Measurements from ENCODE around the gene TKFC.
A peak's percentile ranks its signal among the peaks of the same experiment; 100 is the strongest.

TKFC gene

DNA sequence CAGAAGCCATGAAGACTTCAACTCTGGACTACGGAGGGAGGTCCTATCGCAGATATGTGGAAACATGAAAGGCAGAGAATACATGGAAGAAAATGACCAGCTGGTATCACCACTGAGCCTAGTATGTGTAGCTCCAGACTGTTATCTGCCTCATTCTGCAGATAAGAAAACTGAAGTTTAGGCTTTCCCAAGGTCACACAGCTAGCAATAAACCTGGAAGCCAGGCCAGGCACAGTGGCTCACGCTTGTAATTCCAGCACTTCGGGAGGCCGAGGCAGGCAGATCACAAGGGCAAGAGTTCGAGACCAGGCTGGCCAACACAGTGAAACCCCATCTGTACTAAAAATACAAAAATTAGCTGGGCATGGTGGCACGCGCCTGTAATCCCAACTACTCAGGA, 22.3 kb upstream of the TKFC start:
- no peak for DNase-seq
- Histone ChIP-seq H3K27ac (ENCODE audit: insufficient read depth, low read length, poor library complexity, severe bottlenecking) (no peak overlapping the region), H3K4me1 (ENCODE audit: control insufficient read depth, insufficient read depth, low read length, poor library complexity, severe bottlenecking) (no peaks in the 10 kb centered on the region), H3K9me3 (ENCODE audit: control insufficient read depth, low read length) (no peaks in the 10 kb centered on the region), H3K27me3 (replicated peaks; ENCODE audit: control insufficient read depth, insufficient read depth, low read length, poor library complexity, severe bottlenecking) (no peaks in the 10 kb centered on the region), H3K36me3 (ENCODE audit: control insufficient read depth, insufficient read depth, low read length) (peaks cover 95% of the 10 kb centered on the region), H3K4me3 (ENCODE audit: insufficient read depth, low read depth, low read length, poor library complexity, severe bottlenecking) (no peak overlapping the region)

DNA sequence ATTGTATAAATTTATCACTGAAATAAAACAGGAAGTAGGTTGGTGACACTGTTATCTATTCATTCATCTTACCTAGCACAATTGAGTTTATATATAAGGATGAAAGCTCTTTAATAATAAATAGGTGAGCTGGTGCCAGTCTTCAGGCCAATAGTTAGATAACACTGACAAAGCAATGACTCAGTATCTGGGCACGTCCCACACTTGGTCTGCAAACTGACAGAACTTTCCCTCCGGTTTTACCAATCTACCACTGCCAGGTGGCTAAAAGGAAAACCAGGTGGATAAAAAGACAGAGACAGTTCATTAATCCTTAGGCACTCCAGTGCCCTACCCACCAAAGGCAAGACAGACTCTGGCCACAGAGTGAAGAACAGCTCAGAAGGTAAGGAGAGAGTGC, 17.8 kb upstream of the TKFC start:
- H3K27me3 ChIP-seq (replicated peaks; ENCODE audit: control insufficient read depth, insufficient read depth, low read length, poor library complexity, severe bottlenecking): no peaks in the 10 kb centered on the region
- H3K9me3 ChIP-seq (ENCODE audit: control insufficient read depth, low read length): no peaks in the 10 kb centered on the region
- no peak for DNase-seq
- no peak overlapping the region for H3K4me3 ChIP-seq (ENCODE audit: insufficient read depth, low read depth, low read length, poor library complexity, severe bottlenecking)
- H3K36me3 ChIP-seq (ENCODE audit: control insufficient read depth, insufficient read depth, low read length): peaks cover 82% of the 10 kb centered on the region
- no peaks in the 10 kb centered on the region for H3K4me1 ChIP-seq (ENCODE audit: control insufficient read depth, insufficient read depth, low read length, poor library complexity, severe bottlenecking)
- no peak overlapping the region for H3K27ac ChIP-seq (ENCODE audit: insufficient read depth, low read length, poor library complexity, severe bottlenecking)

DNA sequence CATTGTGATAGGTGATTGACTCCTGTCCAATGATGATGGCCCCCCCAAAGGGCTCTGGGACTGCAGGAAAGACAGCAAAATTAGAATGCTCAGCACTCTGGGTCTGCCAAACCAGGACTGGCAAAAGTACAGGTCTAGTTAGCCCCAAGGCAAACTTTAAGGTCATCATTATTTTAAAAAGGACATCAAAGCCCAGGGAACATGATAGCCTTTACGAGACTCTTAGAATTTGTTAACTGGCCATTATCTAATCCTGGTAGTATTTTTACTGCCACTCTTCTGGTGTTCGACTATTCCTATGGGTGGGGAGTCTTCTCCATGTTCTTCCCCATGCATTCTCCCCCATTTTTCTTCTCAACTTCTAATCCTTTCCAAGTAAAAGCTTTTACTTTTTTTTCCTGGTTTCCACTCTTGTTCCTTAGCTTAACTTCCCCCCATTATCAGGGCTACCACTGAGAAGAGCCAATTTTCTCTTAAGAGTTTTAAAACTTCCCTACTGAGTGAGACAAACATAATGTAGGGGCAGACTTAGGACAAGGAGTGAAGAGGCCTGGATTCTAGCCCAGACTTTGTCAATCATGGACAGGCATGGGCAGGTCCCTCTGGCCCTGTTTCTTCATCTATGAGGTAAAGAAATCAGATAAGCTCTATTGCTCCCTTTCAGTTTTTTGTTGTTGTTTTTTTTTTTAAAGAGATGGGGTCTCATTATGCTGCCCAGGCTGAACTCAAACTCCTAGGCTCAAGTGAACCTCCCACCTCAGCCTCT, 7.2 kb upstream of the TKFC start:
- Histone ChIP-seq H3K4me1 (ENCODE audit: control insufficient read depth, insufficient read depth, low read length, poor library complexity, severe bottlenecking) (no peaks in the 10 kb centered on the region), H3K27me3 (replicated peaks; ENCODE audit: control insufficient read depth, insufficient read depth, low read length, poor library complexity, severe bottlenecking) (no peaks in the 10 kb centered on the region), H3K27ac (ENCODE audit: insufficient read depth, low read length, poor library complexity, severe bottlenecking) (no peak overlapping the region), H3K36me3 (ENCODE audit: control insufficient read depth, insufficient read depth, low read length) (peaks cover 80% of the 10 kb centered on the region), H3K9me3 (ENCODE audit: control insufficient read depth, low read length) (no peaks in the 10 kb centered on the region), H3K4me3 (ENCODE audit: insufficient read depth, low read depth, low read length, poor library complexity, severe bottlenecking) (no peak overlapping the region)
- DNase-seq: no peak

DNA sequence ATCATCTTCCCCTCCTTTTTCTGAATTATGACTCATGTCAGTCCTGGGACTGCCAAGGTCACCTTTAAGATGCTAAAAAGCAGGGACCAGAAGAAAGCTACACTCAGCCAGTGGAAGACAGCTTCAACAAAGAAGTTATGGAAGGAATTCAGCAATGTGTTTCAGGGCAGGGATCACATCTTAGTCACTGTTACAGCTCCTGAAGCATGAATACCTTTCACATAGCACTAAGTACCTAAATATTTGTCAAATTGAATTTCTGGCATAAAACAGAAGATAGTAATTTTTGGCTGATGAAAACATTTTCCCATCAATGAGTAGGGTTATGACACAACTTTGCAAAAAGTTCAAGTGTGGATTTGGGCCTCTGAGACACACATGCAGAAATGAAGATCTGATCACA, 5.4 kb upstream of the TKFC start:
- DNase-seq: no peak
- H3K36me3 ChIP-seq (ENCODE audit: control insufficient read depth, insufficient read depth, low read length): peaks cover 62% of the 10 kb centered on the region
- H3K4me3 ChIP-seq (ENCODE audit: insufficient read depth, low read depth, low read length, poor library complexity, severe bottlenecking): no peak overlapping the region
- H3K4me1 ChIP-seq (ENCODE audit: control insufficient read depth, insufficient read depth, low read length, poor library complexity, severe bottlenecking): peaks cover 17% of the 10 kb centered on the region
- H3K27ac ChIP-seq (ENCODE audit: insufficient read depth, low read length, poor library complexity, severe bottlenecking): no peak overlapping the region
- no peaks in the 10 kb centered on the region for H3K9me3 ChIP-seq (ENCODE audit: control insufficient read depth, low read length)
- H3K27me3 ChIP-seq (replicated peaks; ENCODE audit: control insufficient read depth, insufficient read depth, low read length, poor library complexity, severe bottlenecking): no peaks in the 10 kb centered on the region

DNA sequence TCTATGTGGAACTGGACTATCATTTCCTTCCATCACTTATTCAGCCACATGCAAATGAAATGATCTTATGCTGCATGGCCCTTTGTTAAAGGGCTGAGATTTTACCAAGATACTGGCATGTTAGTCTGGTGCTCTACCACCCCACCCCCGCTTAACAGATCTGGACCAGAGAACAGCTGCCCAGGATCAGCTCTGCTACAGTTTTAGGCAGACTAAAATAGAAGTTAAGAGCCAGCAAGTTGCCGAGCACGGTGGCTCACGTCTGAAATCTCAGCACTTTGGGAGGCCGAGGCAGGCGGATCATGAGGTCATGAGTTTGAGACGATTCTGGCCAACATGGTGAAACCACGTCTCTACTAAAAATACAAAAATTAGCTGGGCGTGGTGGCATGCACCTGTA, 4.7 kb upstream of the TKFC start:
- Histone ChIP-seq H3K4me3 (ENCODE audit: insufficient read depth, low read depth, low read length, poor library complexity, severe bottlenecking) (no peak overlapping the region), H3K27me3 (replicated peaks; ENCODE audit: control insufficient read depth, insufficient read depth, low read length, poor library complexity, severe bottlenecking) (no peaks in the 10 kb centered on the region), H3K4me1 (ENCODE audit: control insufficient read depth, insufficient read depth, low read length, poor library complexity, severe bottlenecking) (peaks cover 18% of the 10 kb centered on the region), H3K36me3 (ENCODE audit: control insufficient read depth, insufficient read depth, low read length) (peaks cover 55% of the 10 kb centered on the region), H3K9me3 (ENCODE audit: control insufficient read depth, low read length) (no peaks in the 10 kb centered on the region), H3K27ac (ENCODE audit: insufficient read depth, low read length, poor library complexity, severe bottlenecking) (no peak overlapping the region)
- DNase-seq: no peak

DNA sequence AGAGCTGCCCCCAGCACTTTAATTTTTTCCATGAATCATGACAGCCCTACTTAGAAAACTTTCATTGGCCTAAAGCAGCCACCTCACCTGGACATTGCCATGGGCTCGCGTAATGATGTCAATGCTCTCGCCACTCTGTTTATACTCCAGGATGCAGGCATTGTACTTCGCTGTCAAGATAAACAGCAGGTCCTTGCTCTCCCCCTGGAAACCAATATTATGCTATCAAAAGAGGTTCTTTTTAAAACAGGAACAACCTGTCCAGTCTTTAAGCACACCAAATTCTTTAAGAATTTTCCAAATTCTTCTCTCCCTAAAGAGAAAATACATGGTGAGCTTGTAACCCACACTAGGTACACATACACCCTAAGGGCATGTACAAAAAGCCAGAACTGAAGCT, 3.2 kb upstream of the TKFC start:
- Histone ChIP-seq H3K27ac (ENCODE audit: insufficient read depth, low read length, poor library complexity, severe bottlenecking) (no peak overlapping the region), H3K36me3 (ENCODE audit: control insufficient read depth, insufficient read depth, low read length) (peaks cover 43% of the 10 kb centered on the region), H3K9me3 (ENCODE audit: control insufficient read depth, low read length) (no peaks in the 10 kb centered on the region), H3K4me3 (ENCODE audit: insufficient read depth, low read depth, low read length, poor library complexity, severe bottlenecking) (no peak overlapping the region), H3K4me1 (ENCODE audit: control insufficient read depth, insufficient read depth, low read length, poor library complexity, severe bottlenecking) (peaks cover 18% of the 10 kb centered on the region), H3K27me3 (replicated peaks; ENCODE audit: control insufficient read depth, insufficient read depth, low read length, poor library complexity, severe bottlenecking) (no peaks in the 10 kb centered on the region)
- DNase-seq: no peak

DNA sequence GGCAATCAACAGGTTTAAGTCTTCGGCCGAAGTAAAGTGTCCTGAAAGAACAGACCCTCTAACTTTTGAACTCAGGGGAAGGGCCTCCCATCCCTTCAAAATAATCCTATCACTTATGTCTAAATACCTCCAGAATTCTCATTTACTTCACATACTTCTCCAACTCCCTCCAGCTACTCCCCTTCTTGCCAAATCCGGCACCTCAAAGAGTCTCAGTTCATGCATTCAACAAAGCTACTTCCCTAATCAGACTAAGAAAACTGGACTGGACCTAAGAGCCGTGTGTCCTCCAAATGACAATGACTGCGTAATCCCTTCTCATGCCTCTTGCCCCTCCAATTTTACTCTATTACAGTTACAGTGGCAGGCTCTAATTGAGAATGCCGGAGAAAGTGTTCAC, 1.4 kb upstream of the TKFC start:
- Histone ChIP-seq H3K36me3 (ENCODE audit: control insufficient read depth, insufficient read depth, low read length) (peaks cover 27% of the 10 kb centered on the region), H3K9me3 (ENCODE audit: control insufficient read depth, low read length) (no peaks in the 10 kb centered on the region), H3K27ac (ENCODE audit: insufficient read depth, low read length, poor library complexity, severe bottlenecking) (peak overlapping the region; percentile 91), H3K4me1 (ENCODE audit: control insufficient read depth, insufficient read depth, low read length, poor library complexity, severe bottlenecking) (peaks cover 21% of the 10 kb centered on the region), H3K27me3 (replicated peaks; ENCODE audit: control insufficient read depth, insufficient read depth, low read length, poor library complexity, severe bottlenecking) (no peaks in the 10 kb centered on the region), H3K4me3 (ENCODE audit: insufficient read depth, low read depth, low read length, poor library complexity, severe bottlenecking) (no peak overlapping the region)
- DNase-seq: no peak

DNA sequence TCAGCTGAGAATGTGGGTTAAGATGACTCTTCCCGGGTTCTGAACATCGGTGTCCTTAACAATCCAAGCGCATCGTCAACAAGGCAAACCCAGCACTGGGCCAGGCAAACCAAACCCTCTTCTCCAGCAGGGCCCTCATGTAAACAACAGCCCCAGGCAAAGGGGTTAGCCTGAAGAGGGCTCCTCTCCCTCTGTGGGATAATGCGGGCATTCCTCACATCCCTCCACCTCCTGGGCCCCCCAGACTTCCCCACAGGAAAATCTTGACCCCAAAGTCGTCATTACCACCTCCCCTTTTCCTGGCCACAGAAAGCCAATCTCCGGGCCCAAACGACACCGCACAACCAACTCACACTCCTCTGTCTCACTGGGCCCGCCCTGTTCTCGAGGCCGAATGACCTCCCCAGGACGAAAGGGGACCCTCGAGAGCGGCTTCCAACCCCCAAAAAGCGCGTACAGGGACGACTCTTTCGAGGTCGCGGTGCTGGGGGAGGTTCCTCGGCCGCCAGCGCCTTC, 689 bp upstream of the TKFC start:
- peaks cover 21% of the 10 kb centered on the region for H3K36me3 ChIP-seq (ENCODE audit: control insufficient read depth, insufficient read depth, low read length)
- H3K4me3 ChIP-seq (ENCODE audit: insufficient read depth, low read depth, low read length, poor library complexity, severe bottlenecking): peak overlapping the region; percentile 92
- H3K27me3 ChIP-seq (replicated peaks; ENCODE audit: control insufficient read depth, insufficient read depth, low read length, poor library complexity, severe bottlenecking): no peaks in the 10 kb centered on the region
- peak overlapping the region; percentile 91 for H3K27ac ChIP-seq (ENCODE audit: insufficient read depth, low read length, poor library complexity, severe bottlenecking)
- H3K9me3 ChIP-seq (ENCODE audit: control insufficient read depth, low read length): no peaks in the 10 kb centered on the region
- peaks cover 21% of the 10 kb centered on the region for H3K4me1 ChIP-seq (ENCODE audit: control insufficient read depth, insufficient read depth, low read length, poor library complexity, severe bottlenecking)
- no peak for DNase-seq

DNA sequence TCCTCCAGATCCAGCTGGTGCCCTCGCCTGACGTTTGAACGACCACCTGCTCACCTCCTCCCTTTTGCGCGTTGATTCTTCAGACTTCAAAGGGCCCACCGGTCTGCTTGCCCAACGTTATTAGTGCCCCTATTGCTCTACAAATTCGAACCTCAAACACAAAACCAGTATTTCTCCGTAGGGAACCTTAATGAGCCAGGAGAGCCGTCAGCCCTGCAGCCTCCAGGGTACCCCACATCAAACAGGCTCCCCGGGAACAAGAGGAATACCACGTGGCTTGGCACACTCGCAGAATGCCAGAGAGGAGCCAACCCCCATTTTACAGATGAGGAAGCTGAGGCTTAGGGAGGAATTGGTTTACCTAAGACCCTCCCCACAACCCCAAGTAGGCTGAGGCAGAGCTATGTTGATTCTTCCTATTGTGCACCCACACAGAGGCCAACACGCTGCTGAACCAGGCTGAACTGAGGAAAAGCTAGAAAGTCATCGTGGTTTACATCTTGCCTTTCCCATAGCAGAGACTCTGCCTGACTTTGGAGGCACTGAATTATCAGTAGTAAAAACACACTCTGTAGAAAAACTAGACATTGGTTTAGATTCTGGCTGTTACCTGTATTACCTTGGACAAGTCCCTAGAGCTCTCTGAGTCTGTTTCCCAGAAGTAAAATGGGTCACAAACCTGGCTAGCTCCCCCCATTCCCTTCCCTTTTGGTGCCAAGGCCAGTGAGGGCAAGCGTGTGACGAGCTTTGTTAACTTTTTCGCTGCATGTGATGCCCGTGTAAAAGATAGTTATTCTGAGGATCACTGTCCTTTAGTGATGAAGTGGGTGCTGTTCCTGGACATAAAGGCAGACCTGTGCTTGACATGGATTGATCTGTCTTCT, 764 bp downstream of the TKFC start:
- no peak for DNase-seq
- peaks cover 21% of the 10 kb centered on the region for H3K4me1 ChIP-seq (ENCODE audit: control insufficient read depth, insufficient read depth, low read length, poor library complexity, severe bottlenecking)
- H3K9me3 ChIP-seq (ENCODE audit: control insufficient read depth, low read length): no peaks in the 10 kb centered on the region
- no peaks in the 10 kb centered on the region for H3K27me3 ChIP-seq (replicated peaks; ENCODE audit: control insufficient read depth, insufficient read depth, low read length, poor library complexity, severe bottlenecking)
- peaks cover 10% of the 10 kb centered on the region for H3K36me3 ChIP-seq (ENCODE audit: control insufficient read depth, insufficient read depth, low read length)
- H3K4me3 ChIP-seq (ENCODE audit: insufficient read depth, low read depth, low read length, poor library complexity, severe bottlenecking): peak overlapping the region; percentile 92
- H3K27ac ChIP-seq (ENCODE audit: insufficient read depth, low read length, poor library complexity, severe bottlenecking): peak overlapping the region; percentile 91
